ENCODE measurements around the gene KAT14.

DNA sequence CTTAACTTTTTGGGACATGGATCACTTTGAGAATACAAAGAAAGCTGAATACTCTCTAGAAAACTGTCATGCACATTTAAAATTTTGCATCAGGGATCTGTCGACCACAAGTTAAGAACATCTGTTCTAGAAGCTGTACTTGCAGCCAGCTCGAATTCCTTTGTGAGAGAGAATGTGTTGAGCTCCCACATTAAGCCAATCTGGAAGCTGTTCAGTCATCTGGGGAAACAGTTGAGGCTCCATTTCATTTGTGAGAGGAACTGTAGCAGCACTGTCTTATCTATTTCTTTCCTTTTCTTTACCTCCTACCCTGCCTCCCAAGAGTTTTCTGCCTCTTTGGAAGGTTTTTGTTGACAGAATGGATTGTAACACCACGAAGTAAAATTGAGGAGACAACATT is 50.8 kb downstream of the KAT14 start:
- TF ChIP-seq, protein P1, sequence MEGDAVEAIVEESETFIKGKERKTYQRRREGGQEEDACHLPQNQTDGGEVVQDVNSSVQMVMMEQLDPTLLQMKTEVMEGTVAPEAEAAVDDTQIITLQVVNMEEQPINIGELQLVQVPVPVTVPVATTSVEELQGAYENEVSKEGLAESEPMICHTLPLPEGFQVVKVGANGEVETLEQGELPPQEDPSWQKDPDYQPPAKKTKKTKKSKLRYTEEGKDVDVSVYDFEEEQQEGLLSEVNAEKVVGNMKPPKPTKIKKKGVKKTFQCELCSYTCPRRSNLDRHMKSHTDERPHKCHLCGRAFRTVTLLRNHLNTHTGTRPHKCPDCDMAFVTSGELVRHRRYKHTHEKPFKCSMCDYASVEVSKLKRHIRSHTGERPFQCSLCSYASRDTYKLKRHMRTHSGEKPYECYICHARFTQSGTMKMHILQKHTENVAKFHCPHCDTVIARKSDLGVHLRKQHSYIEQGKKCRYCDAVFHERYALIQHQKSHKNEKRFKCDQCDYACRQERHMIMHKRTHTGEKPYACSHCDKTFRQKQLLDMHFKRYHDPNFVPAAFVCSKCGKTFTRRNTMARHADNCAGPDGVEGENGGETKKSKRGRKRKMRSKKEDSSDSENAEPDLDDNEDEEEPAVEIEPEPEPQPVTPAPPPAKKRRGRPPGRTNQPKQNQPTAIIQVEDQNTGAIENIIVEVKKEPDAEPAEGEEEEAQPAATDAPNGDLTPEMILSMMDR (IDR thresholded peaks at IDR 0.05): no peak
- TF ChIP-seq POLR2A (IDR thresholded peaks at IDR 0.05): no peak

Measured in heart left ventricle (tissue), 13 donors.